Measurements from ENCODE around the gene IFNLR1.

Gene IFNLR1

GRCh38 chr1:24205345-24206082, 18.4 kb upstream of the IFNLR1 start:
- DNase-seq: no peak

- no peak for DNase-seq
These were observed 17.0 kb upstream of the IFNLR1 start for GRCh38 chr1:24204116-24204515.

GRCh38 chr1:24203404-24203803, 16.3 kb upstream of the IFNLR1 start:
- DNase-seq: no peak

- DNase-seq: no peak
These were observed 15.9 kb upstream of the IFNLR1 start for GRCh38 chr1:24202987-24203386.

GRCh38 chr1:24202556-24202955, 15.5 kb upstream of the IFNLR1 start:
- no peak for DNase-seq

GRCh38 chr1:24201941-24202440, 14.9 kb upstream of the IFNLR1 start:
- peak; percentile 7 for DNase-seq

- DNase-seq: peak; percentile 1
These were observed 12.3 kb upstream of the IFNLR1 start for GRCh38 chr1:24199291-24199900.

GRCh38 chr1:24198766-24199165, 11.7 kb upstream of the IFNLR1 start:
- DNase-seq: no peak

GRCh38 chr1:24195874-24196273, 8.8 kb upstream of the IFNLR1 start:
- DNase-seq: no peak

GRCh38 chr1:24195136-24195535, 8.0 kb upstream of the IFNLR1 start:
- DNase-seq: no peak

GRCh38 chr1:24193046-24193445, 6.0 kb upstream of the IFNLR1 start:
- no peak for DNase-seq

GRCh38 chr1:24191860-24192259, 4.8 kb upstream of the IFNLR1 start:
- DNase-seq: no peak

GRCh38 chr1:24190983-24191461, 3.9 kb upstream of the IFNLR1 start:
- DNase-seq: no peak

GRCh38 chr1:24189528-24189927, 2.4 kb upstream of the IFNLR1 start:
- no peak for DNase-seq

GRCh38 chr1:24186711-24186992, 437 bp downstream of the IFNLR1 start:
- DNase-seq: no peak

- DNase-seq: no peak
These were observed 918 bp downstream of the IFNLR1 start for GRCh38 chr1:24186031-24186710.

GRCh38 chr1:24185076-24185475, 2.0 kb downstream of the IFNLR1 start:
- no peak for DNase-seq

- no peak for DNase-seq
These were observed 5.0 kb downstream of the IFNLR1 start for GRCh38 chr1:24182061-24182460.

GRCh38 chr1:24181619-24182018, 5.5 kb downstream of the IFNLR1 start:
- no peak for DNase-seq

- DNase-seq: no peak
These were observed 6.4 kb downstream of the IFNLR1 start for GRCh38 chr1:24180676-24181075.

- DNase-seq: no peak
These were observed 7.7 kb downstream of the IFNLR1 start for GRCh38 chr1:24179251-24179840.

GRCh38 chr1:24178407-24178806, 8.7 kb downstream of the IFNLR1 start:
- DNase-seq: no peak

- DNase-seq: no peak
These were observed 9.9 kb downstream of the IFNLR1 start for GRCh38 chr1:24177161-24177560.
